Measurements from ENCODE around the gene MYO15B. TPM values are rescaled to one million over a fixed set of nuclear protein-coding genes. Genes with fewer than 3 reads are reported as not detected.

Gene MYO15B
- total RNA-seq, 1 experiment from 2014 or later = 58.4 TPM

DNA sequence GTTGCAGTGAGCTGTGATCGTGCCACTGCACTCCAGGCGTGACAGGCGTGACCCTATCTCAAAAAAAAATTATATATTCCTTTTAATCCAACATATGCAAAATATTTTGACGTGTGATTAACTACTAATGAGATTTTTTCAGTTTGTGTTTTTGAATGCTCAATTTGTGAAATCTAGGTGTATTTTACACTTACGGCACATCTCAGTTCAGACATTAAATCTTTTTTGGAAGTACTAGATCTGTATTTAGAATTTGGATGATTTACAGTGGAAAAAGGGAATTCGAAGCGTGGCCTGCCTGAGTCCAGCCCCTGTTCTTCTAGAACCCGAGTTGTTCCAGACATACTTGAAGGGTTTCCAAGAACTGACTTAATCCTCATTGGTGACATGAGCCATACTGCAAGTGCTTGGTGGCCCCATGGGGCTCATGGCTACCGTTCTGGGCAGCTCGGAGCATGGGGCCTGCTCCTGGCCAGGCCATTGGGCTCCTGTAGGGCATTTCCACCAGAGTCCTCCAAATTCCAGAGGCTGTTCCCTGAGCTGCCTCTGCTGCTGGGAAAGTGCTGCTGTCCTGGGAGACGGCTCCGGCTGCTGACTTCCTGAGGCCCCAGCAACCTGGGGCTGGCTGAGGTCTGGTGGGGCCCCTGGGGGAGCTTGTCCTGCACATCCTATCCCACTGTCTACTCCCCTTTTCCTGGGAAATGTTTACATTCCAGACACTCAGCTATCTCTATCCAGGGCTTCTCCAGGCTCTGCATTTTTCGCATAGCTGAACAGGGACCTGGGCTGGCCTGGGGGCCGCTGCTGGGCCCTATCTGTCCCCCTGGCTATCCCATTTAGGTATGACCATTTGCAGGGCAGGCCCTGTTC, 34.9 kb upstream of the MYO15B start:
- Mint-ChIP-seq H3K4me1 (ENCODE audit: low read depth, unreplicated experiment) (peaks cover 21% of the 10 kb centered on the region), H3K4me3 (ENCODE audit: low read depth, unreplicated experiment) (no peak overlapping the region), H3K36me3 (ENCODE audit: insufficient read depth, unreplicated experiment) (peaks cover 54% of the 10 kb centered on the region), H3K27me3 (ENCODE audit: unreplicated experiment) (no peaks in the 10 kb centered on the region), H3K27ac (ENCODE audit: unreplicated experiment) (no peak overlapping the region), H3K9me3 (ENCODE audit: low read depth, unreplicated experiment) (no peaks in the 10 kb centered on the region)
- intact Hi-C loops (cut with micrococcal nuclease; ENCODE audit: unreplicated experiment) = no loop called here
- no TSS peak for BruUV-seq (replicated peaks)
- CTCF ChIA-PET = interaction anchor here (0.5 to 0.7 kb wide), 3 partner anchors 15 to 46 kb away, joined by 3 to 5 read pairs (median 5); no protein-coding TSS in a partner anchor
- TF ChIP-seq, protein P1, sequence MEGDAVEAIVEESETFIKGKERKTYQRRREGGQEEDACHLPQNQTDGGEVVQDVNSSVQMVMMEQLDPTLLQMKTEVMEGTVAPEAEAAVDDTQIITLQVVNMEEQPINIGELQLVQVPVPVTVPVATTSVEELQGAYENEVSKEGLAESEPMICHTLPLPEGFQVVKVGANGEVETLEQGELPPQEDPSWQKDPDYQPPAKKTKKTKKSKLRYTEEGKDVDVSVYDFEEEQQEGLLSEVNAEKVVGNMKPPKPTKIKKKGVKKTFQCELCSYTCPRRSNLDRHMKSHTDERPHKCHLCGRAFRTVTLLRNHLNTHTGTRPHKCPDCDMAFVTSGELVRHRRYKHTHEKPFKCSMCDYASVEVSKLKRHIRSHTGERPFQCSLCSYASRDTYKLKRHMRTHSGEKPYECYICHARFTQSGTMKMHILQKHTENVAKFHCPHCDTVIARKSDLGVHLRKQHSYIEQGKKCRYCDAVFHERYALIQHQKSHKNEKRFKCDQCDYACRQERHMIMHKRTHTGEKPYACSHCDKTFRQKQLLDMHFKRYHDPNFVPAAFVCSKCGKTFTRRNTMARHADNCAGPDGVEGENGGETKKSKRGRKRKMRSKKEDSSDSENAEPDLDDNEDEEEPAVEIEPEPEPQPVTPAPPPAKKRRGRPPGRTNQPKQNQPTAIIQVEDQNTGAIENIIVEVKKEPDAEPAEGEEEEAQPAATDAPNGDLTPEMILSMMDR (IDR thresholded peaks at IDR 0.05; ENCODE audit: unreplicated experiment) = no peak
- no peak for DNase-seq

DNA sequence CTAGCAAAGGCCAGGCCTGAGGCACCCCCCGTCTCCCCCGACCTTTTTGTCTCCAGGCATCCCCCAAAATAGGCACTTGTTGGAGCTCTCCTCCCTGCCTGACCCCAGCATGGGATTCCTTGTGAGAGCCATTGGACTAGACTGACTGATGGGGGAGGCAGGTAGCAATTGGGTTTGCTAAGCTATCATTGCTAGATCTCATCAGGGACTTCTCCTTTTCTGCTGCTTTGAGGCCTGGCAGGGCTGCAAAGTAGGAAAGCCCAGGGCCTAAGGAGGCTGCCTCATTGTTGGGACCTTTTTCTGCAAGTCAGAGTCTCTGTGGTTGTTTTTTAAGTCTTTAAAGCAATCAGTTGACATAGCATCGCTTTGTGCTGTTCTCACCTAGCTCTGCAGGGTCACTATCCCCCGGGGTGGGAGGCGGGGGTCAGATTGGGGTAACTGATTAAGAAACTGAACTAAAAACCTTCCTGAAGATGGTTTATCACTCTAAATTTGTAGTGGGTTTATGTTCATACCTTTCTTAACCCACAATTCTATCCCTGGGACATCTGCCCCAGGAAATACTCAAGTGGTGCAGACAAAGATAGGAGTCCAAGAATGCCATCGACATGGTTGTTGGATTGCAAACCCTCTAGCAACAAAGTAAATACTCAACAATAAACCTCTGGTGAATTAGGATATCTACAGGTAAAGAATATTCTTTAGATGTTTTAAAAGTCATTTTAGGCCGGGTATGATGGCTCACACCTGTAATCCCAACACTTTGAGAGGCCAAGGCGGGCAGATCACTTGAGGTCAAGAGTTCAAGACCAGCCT, 34.1 kb upstream of the MYO15B start:
- Mint-ChIP-seq H3K4me1 (ENCODE audit: low read depth, unreplicated experiment) (peaks cover 15% of the 10 kb centered on the region), H3K27ac (ENCODE audit: unreplicated experiment) (no peak overlapping the region), H3K27me3 (ENCODE audit: unreplicated experiment) (no peaks in the 10 kb centered on the region), H3K9me3 (ENCODE audit: low read depth, unreplicated experiment) (no peaks in the 10 kb centered on the region), H3K36me3 (ENCODE audit: insufficient read depth, unreplicated experiment) (peaks cover 54% of the 10 kb centered on the region), H3K4me3 (ENCODE audit: low read depth, unreplicated experiment) (no peak overlapping the region)
- no peak for DNase-seq
- TF ChIP-seq, protein P1 (IDR thresholded peaks at IDR 0.05; ENCODE audit: unreplicated experiment) = no peak
- CTCF ChIA-PET = interaction anchor here (0.5 to 0.7 kb wide), 3 partner anchors 14 to 45 kb away, joined by 3 to 5 read pairs (median 5); no protein-coding TSS in a partner anchor
- no TSS peak for BruUV-seq (replicated peaks)
- intact Hi-C loops (cut with micrococcal nuclease; ENCODE audit: unreplicated experiment) = no loop called here

DNA sequence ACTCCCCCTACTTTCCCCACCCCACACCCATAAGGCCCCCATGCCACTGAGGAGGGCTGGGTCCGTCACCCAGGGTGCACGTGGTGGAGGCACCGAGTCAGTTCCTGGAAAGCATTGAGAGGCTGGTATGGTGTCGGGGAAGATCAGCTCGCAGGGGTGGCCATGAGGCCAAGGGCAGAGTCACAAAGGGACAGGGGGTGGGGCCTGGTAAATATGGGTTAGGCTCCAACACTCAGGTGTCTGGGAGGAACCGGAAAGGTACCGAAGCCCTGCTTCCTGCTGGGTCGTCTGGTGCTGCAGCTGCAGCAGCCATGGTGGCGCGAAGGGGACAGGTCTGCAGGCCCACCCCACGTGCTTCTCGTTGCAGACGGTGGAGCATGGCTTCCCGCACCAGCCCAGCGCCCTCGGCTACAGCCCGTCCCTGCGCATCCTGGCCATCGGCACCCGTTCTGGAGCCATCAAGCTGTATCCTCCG, 31.9 kb upstream of the MYO15B start:
- Mint-ChIP-seq H3K36me3 (ENCODE audit: insufficient read depth, unreplicated experiment) (peaks cover 49% of the 10 kb centered on the region), H3K4me3 (ENCODE audit: low read depth, unreplicated experiment) (no peak overlapping the region), H3K27ac (ENCODE audit: unreplicated experiment) (no peak overlapping the region), H3K9me3 (ENCODE audit: low read depth, unreplicated experiment) (no peaks in the 10 kb centered on the region), H3K27me3 (ENCODE audit: unreplicated experiment) (no peaks in the 10 kb centered on the region), H3K4me1 (ENCODE audit: low read depth, unreplicated experiment) (peaks cover 17% of the 10 kb centered on the region)
- BruUV-seq (replicated peaks) = no TSS peak
- no peak for DNase-seq
- TF ChIP-seq, protein P1 (IDR thresholded peaks at IDR 0.05; ENCODE audit: unreplicated experiment) = no peak
- CTCF ChIA-PET = interaction anchor here (0.8 kb wide), 1 partner anchor 178 kb away, joined by 3 read pairs; no protein-coding TSS in a partner anchor
- intact Hi-C loops (cut with micrococcal nuclease; ENCODE audit: unreplicated experiment) = no loop called here

DNA sequence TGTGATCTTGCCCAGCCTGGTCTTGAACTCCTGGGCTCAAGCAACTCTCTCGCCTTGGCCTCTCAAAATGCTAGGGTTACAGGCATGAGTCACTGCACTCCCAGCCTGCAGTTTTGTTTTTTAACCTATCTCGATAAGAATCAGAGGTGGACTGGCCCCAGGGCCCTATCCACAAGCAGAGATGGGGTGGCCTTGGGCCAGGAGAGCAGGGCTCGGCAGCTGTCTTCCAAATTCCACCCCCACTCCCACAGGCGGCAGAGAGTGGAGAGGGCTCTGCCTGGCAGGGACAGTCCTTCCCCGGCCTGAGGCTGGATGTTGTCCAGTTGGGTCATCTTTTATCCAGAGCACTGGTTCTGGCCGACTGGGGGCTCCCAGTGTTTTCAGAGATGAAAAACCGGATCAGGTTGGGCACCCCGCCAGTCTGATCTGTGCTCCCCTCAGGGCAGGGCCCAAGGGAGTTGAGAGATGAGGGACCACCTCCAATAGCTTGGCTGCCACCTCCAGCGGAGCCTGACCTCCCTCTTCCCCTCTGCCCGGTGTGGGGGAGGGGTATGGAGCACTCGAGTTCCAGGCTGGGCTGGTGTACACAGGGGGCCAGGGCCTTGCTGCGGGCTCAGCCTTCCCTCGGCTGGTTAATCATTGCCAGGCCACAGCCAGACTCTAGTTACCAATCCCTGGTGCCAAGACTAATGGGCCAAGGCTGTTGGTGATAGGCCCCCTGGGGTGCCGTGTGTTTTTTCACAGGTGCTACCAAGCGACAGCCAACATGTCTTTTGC, 30.3 kb upstream of the MYO15B start:
- H3K4me3 Mint-ChIP-seq (ENCODE audit: low read depth, unreplicated experiment) = no peak overlapping the region
- no TSS peak for BruUV-seq (replicated peaks)
- no peaks in the 10 kb centered on the region for H3K27me3 Mint-ChIP-seq (ENCODE audit: unreplicated experiment)
- peaks cover 52% of the 10 kb centered on the region for H3K36me3 Mint-ChIP-seq (ENCODE audit: insufficient read depth, unreplicated experiment)
- intact Hi-C loops (cut with micrococcal nuclease; ENCODE audit: unreplicated experiment) = no loop called here
- peaks cover 13% of the 10 kb centered on the region for H3K4me1 Mint-ChIP-seq (ENCODE audit: low read depth, unreplicated experiment)
- H3K9me3 Mint-ChIP-seq (ENCODE audit: low read depth, unreplicated experiment) = no peaks in the 10 kb centered on the region
- TF ChIP-seq, protein P1 (IDR thresholded peaks at IDR 0.05; ENCODE audit: unreplicated experiment) = no peak
- peak overlapping the region; percentile 15 for H3K27ac Mint-ChIP-seq (ENCODE audit: unreplicated experiment)
- CTCF ChIA-PET = interaction anchor here (0.9 kb wide), 1 partner anchor 19 kb away, joined by 3 read pairs; no protein-coding TSS in a partner anchor
- peak; percentile 94 for DNase-seq

All from Calu3 (cell line).